Measurements from ENCODE around the gene GPR17.

Gene GPR17

GRCh38 chr2:127630096-127630863, 15.7 kb upstream of the GPR17 start:
- peak; percentile 10 for DNase-seq

GRCh38 chr2:127630864-127631540, 15.0 kb upstream of the GPR17 start:
- no peak for DNase-seq

DNA sequence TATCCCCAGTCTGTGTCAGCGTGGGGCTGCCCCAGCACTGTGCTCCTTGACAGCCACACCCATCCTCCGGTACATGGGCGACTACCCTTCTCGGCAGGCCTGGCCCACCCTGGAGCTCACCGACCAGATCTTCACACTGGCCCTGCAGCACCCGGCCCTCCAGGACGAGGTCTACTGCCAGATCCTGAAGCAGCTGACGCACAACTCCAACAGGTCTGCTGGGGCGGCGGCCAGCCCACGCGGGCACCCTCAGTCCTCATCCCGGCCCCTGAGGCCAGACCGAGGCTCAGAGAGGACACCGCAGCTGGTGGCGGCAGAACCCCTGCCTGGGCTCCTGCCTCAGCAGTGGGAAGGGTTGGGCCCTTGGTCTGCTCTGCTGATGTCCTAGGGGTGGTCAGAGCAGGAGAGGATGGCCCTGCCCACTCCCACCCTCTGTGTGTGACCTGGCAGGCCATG, 14.4 kb upstream of the GPR17 start:
- DNase-seq = no peak

GRCh38 chr2:127631997-127632581, 13.9 kb upstream of the GPR17 start:
- DNase-seq = no peak

- DNase-seq = no peak
Observed at GRCh38 chr2:127632592-127633489, 13.1 kb upstream of the GPR17 start.

DNA sequence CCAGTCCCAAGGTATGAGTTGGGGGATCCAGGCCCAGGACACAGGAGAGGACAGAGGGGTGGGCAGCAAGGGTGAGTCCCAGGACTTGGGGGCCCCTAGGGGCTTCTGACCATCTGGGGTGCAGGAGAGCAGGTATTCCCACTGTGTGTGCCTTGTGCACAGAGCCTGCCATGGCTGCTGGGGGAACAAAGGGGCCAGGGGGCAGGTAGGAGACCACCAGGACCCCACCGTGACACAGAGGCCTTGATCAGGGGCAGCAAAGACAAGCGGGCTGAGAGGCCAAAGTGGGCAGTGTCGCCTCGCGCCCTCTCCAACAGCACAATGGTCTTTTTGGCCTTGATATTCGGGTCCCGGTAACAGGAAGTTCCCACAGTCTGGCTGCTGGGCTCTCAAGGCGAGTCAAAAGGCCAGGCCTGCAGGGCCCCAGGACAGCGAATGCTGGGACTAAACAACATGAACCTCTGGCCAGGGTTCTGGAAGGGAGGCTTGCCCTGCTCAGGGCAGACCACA, 12.3 kb upstream of the GPR17 start:
- DNase-seq = no peak

- DNase-seq = no peak
Observed at GRCh38 chr2:127634066-127634617, 11.8 kb upstream of the GPR17 start.

DNA sequence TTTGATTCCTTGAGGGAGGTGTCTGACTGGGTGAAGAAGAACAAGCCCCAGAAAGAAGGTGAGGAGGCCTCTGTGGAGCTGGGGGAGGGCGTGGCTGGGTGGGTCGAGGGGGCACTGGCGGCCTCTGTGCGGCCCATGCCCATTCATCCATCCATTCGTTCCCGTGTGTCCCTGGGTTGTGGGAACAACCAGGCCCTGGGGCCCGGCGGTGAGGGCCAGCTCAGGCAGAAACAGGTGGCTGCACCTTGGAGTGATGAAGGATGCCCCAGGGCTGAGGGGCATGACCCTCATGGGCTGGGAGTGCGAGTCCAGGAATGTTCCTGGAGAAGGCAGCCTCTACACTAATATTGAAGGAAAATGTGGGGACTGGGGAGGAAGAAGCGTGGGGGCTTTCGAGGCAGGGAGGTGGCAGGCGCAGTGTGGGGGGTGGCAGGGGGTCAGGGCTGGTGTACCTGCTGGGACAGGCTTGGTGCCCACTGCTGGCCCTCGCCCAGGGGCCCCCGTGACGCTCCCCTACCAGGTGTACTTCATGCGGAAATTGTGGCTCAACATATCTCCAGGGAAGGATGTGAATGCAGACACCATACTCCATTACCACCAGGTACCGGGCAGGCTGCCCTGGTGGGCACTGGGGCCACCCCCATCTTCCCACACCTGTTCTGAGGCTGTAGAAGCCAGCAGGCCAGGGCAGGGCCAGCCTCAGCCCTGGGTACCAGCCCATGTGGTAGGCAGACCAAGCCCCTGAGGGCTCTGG, 11.2 kb upstream of the GPR17 start:
- no peak for DNase-seq

GRCh38 chr2:127635380-127636237, 10.3 kb upstream of the GPR17 start:
- DNase-seq = no peak

DNA sequence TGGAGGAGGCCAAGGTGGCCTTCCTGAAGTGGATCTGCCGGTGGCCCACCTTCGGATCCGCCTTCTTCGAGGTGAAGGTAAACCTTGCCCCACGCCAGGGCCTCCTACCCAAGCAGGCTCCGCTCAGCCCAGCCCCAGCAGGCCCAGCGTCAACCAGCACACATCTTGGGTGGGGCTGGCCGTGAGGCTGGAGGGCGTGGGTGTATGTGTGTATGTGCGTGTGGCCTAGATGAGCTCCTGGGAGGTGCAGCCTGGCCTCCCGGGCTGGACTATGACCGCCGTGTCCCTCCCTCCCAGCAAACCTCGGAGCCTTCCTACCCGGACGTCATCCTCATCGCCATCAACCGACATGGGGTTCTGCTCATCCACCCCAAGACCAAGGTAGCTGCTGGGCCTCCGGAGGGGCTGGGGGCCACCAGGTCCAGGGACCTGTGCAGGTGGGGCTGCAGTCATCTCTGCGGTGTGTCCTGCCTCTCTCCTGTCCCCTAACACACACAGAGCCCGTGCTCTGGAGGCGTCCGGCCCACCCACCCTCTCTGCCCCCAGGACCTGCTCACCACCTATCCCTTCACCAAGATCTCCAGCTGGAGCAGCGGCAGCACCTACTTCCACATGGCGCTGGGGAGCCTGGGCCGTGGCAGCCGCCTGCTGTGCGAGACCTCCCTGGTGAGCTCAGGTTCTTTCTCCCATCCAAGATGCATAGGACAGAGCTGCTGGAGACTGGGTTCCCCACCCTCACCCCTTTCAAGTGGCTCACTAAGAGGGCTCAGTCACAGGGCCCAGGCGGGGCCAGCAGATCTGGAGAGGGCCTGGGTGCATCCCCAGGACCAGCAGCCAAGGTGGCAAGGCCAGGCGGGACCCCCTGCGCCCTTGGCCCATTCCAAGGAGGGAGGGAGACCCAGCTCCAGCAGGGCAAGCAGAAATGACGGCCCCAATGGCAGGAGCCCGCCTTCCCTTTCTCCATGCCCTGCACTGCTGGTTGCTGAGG, 9.4 kb upstream of the GPR17 start:
- no peak for DNase-seq

DNA sequence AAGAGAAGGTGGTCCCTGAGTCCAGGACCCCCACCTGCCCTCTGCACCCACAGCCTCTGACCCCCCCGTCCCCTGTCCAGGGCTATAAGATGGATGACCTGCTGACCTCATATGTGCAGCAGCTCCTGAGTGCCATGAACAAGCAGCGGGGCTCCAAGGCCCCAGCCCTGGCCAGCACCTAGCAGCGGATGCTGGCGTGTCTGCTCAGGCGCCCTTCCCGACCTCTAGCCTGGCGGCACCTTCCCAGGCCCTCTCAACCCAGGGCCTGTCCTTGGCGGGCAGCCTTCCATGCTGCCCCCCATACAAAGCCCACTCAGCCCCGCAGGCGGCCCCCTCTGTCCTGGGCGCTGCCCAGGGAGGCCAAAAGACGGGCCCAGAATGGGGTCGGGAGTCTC, 8.7 kb upstream of the GPR17 start:
- no peak for DNase-seq

DNA sequence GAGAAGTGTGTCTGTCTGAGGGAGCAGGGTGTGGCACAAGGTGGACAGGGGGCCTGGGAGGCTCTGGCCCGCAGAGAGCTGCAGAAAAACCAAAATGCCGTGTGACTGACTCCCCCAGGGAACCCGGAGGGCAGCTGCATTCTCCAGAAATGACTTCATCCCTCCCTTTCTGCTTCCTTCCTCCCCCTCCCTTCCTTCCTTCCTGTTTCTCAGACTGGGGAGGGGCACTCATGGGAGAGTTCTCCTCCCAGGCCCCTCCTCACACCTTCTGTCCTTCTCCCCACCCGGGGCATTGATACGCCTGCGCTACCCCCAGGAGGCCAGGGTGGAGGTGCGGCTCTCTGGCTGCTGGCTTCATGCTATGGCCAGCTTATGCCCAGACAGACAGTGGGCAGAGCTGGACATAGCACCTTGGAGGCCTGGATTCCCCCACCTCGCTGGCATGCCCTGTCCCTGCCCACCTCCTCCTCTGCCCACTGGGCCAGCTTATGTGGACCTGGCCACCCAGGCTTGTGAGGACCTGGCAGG, 8.2 kb upstream of the GPR17 start:
- peak; percentile 28 for DNase-seq

DNA sequence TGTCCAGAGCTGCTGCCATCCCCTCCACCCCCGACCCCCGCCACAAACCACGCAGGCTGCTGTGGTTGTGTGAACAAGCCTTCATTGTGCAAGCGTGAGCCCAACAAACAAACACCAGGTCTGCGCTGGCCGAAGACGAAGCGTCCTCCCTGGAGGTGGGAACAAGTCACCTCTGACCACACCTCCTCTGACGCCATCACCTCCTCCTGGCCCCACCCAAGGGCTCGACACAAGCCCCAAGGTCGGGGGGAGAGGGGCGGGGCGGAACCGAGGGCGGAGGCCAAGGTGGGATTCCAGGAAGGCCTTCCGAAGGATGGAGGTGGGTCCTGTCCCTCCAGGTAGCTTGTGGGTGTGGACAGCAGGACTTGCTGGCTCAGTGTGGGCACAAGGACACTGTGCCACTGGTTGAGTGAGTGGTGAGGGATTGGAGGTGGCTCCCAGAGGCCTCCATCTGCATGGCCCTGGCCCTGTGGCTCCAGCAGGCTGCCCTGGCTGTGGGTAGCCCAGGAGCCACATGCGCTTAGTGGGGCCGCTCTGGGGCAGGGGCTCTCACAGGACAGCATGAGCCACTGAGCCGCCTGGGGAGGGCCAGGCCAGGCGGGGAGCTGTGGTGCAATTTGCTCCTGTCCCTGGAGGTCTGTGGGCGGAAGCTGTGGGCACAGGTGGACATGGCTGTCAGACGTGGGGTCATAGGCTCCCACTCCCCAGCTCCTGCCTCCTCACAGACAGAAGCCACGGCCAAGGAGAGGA, 7.4 kb upstream of the GPR17 start:
- no peak for DNase-seq

- DNase-seq = no peak
Observed at GRCh38 chr2:127639111-127639474, 6.9 kb upstream of the GPR17 start.

DNA sequence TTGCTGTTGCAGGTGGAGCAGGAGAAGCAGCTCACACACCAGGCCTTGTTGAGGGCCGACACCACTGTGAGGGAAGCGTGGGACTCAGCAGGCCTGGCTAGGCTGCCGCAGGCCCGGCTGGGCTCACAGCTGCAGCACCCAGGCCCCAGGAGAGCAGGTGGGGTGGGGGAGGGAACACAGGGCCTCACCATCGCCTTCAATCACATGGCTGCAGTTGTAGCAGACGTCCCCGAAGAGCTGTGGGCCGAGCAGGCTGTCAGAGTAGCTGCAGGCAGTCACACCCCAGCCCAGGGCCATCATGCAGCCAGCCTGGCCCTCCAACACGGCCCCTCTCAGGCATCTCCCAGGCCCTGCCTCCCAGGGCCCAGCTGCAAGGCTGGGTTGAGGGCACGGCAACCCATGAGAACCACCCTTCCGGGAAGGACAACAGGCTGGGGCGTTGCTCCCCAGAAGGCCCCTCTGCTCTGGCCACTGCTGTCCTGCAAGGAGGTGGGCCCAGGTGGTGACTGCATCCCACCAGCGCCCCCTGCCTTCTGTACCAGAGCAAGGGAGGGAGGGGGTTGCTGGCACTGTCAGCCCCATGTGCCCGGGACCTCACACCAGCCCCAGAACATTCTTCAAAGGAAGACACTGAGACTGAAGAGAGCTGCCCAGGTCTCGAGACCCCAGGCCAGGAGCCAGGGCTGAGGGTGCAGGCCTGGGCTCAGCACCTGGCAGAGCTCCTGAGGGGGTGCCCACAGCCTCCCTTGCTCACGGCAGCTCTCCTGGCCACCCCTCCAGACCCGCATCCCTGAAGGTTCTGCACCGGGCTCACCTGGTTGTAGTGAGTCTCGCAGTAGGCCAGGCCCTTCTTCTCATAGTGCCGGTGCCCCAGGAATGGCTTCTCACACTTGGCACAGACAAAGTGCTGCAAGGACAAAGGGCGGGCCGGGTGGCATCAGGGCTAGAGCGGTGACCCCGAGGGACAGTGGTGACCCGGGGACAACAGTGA, 5.6 kb upstream of the GPR17 start:
- DNase-seq = no peak

GRCh38 chr2:127641133-127641532, 4.8 kb upstream of the GPR17 start:
- DNase-seq = no peak

DNA sequence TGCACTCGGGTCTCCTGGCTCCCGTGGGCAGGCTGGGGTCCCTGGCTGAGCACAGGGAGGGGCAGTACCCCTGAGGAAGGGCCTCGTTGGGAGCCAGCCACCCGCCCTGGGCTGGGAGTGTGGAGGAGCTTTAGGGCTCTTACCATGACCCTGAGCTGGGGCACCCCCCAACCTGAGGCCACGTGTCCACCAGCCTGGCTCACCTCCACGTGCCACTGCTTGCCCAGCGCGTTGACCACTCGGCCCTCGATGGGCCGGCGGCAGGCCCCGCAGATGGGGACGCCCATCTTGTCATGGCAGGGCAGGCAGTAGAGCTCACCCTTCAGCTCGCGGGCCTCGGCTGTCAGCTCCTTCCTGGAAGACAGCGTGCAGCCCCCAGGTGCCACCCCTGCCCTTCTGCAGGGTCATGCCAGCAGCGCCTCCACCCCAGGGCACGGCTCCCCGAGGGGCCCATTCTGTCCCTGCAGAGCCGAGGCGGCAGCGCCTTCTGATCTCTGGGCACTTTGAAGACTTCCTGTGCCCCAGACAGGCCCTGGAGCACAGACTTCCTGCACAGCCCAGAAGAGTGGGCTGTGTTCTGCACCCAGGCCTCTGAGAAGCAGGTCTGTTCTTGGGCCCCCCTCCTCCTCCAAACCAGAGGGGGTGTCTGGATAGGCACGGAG, 4.0 kb upstream of the GPR17 start:
- peak; percentile 30 for DNase-seq
